Measurements from ENCODE around the gene POU6F1.
"Not testable (repeated sequence)": the region's sequence is repeated elsewhere in the genome, so short reads cannot be mapped to it uniquely, and the experiment has no call there.

The POU6F1 gene

DNA sequence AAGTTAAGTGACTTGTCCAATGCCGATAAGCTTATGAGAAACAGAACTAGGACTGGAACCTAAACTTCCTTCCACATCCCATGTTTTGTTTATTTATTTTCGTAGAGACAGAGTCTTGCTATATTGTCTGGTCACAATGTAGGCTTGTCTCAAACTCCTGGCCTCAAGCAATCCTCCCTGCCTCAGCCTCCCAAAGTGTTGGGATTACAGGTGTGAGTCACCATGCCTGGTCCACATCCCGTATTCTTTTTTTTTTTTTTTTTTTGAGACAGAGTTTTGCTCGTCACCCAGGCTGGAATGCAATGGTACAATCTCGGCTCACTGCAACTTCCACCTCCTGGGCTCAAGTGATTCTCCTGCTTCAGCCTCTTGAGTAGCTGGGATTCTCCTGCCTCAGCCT lies 9.2 kb upstream of the POU6F1 start:
- not testable (repeated sequence) for DNase-seq

DNA sequence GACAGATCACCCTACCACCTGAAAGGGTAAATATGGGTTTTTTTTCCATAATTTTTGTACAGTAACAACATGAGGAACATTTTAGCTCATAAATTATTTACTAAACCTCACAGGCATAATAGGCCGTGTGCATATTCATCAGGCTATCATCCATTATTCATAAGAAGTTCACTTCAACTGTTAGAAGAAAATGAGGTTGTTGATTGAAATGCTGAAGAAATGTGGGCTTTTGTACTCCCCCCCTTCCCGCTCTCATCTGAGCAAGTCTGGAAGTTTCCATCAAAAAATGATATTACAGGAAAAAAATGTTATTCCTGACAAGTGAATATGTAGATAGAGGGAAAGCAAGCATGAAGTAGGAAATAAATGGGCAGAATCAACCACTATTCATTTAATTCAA lies 7.9 kb upstream of the POU6F1 start:
- DNase-seq = no peak

DNA sequence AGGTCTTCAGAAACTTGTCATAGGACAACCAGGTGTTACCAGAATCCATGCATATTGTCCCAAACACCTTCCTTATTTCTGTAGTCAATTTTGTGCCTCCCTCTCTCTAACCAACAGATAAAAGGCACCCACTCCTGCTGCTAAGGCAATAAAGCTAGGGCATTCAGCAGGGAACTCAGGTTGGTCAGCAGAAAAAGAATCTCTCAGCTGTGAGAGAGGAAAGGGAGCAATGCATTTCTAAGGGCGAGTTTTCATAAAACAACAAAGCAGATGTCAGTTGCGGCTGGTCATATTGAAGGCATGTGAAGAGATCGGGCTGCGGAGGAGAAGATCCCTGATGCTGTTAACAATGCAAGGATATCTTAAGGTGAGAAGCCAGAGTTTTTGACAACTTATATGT lies 7.4 kb upstream of the POU6F1 start:
- no peak for DNase-seq

DNA sequence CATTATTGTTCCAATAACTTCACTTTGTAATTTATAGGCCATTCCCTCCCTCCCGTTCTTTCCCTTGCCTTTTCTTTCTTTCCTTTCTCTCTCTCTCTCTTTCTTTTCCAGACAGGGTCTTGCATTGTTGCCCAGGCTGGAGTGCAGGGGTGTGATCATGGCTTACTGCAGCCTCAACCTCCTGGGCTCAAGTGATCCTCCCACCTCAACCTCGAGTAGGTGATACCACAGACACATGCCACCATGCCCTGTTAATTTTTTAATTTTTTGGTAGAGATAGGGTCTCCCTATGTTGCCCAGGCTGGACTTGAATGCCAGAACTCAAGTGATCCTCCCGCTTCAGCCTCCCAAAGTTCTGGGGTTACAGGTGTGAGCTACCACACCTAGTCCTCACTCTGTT lies 6.8 kb upstream of the POU6F1 start:
- no peak for DNase-seq

DNA sequence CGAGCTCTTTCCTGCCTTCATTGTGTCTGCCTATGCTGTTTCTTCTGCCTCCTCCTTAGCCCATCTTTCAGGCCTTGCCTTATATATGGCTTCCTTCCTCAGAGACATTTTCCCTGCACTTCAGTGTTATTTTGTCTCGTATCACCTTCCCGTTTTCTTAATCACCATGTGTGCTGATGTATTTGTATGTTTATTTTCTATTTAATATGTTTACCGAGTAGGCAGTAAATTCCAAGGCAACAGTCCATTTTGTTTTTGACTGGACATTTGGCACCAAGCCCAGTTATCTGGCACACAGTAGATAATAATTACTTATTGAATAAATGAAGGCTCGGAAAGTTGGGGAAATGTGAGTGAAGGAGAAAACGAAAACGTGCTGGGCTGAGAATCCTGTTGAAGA lies 4.6 kb upstream of the POU6F1 start:
- no peak for DNase-seq

DNA sequence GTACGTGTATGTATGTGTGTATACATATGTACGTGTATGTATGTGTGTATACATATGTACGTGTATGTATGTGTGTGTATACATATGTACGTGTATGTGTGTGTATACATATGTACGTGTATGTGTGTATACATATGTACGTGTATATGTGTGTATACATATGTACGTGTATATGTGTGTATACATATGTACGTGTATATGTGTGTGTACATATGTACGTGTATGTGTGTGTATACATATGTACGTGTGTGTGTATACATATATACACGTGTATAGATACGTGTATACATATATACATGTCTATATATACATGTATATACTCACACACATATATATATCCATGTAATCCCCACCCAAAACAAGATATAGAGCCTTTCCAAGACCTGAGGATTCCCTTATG lies 2.0 kb upstream of the POU6F1 start:
- DNase-seq = not testable (repeated sequence)

DNA sequence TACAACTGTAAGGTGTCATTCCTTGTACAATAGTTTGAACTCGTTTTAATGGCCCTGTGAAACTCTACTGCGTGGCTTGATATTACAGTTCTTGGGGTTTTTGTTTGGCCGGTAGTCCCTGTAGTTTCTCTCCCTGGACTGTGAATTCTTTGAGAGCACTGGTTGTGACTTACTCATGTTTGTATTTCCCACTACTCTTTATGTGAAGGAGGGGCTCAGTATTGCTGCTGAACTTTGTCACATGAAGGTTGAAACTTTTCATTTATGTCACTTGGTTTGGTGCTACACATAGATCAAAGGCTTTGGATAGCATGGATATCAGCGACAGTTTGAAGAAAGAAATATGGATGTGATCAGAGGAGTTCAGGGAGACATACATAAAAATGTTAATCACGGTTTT lies 1.5 kb upstream of the POU6F1 start:
- DNase-seq = no peak

DNA sequence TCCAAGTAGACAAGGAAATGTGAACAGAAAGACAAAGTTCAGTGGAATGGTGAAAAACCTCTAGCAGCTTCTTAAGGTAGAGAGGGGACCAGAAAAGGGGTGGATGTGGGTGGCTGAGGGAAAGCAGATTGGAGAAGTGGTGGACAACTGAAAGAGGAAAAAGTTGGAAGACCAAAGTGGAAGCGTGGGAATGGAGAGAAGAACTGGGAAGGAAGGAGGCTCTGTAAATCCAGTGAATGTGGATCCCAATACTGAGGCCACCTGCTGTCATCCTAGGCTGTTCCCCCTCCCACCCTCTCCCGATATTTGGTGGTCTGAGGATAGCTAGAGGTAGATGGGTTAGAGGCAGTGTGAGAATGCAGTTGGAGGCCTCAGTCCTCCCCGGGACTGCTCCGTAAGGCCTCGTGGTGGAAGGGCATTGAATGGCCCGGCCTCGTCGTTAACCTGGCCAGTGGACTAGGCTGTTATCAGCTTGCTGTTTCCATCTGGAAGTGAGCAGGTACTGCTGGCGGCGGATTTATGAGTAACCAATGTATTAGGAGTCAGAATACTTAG lies 822 bp upstream of the POU6F1 start:
- DNase-seq = peak in 1 of 2 donors; percentile 17

DNA sequence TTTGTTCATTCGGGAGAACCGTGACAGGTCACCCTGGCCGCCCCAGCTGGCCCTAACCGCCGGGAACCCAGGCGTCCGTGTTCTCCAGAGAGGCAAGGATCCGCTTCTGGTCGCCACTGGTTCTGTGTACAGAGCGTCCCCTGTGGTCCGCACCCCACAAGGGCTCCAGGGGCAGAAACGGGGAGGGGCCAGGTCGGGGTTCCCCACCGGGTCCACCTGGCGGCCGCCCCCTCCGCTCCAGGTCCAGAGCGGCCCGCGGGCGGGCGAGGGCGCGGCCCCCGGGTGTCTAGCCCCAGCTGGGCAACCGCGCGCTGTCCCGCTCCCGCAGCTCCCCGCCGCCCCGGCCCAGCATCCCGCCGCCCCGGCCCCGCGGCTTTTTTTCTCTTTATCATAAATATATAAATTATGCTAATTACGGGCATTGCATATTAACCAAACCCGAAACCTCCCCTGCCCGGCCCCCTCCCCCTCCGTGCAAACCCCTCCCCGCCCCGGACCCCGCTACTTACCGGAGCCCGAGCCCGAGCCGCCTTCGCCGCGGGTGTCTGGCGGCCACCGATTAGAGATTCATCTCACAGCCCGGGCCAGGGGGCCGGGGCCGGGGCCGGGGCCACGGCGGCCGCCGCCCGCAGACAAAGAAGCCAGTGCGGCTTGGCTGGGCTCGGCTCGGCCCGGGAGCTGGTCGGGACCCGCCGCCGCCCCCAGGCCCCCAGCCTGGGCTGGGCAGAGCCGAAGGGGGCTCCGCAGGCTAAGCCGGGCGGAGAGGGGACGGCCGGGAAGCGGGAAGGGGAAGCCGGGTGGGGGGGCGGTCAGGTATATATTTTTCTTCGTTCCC lies 512 bp downstream of the POU6F1 start:
- peak; percentile 53 for DNase-seq

DNA sequence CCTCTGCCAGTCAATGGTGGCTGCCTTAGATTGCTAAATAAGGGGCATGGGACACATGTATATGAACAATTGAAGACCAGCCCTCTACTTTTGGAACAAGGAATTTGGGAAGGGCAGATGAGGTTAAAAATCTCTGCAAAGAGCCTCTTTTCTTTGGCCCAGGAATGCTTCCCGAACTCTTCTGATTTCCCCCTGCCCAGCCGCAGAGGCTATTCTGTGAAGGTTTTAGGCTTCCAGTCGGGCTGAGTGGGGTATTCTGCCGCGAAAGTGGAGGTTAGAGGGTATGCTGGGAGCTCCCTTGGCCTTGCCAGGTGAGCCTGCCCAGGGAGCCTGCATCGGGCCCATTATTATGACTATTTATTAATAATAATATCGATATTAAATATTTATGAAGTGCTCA lies 1.2 kb downstream of the POU6F1 start:
- DNase-seq = no peak

DNA sequence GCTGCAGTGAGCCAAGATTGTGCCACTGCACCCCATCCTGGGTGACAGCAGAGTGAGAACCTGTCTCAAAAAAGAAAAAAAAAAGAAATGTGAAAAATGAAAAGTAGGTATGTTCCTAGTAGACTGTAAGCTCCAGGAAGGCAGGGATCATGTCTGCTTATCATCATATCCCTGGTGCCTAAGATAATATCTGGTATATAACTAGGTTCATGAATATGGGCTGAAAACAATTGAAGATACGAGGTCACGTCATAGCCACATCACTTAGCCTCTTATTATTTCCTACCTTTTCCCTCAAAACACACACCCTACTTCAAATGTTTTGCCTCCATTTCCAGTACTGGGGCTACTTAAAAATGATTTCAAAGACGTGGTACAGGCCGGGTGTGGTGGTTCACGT lies 3.0 kb downstream of the POU6F1 start:
- DNase-seq = no peak

DNA sequence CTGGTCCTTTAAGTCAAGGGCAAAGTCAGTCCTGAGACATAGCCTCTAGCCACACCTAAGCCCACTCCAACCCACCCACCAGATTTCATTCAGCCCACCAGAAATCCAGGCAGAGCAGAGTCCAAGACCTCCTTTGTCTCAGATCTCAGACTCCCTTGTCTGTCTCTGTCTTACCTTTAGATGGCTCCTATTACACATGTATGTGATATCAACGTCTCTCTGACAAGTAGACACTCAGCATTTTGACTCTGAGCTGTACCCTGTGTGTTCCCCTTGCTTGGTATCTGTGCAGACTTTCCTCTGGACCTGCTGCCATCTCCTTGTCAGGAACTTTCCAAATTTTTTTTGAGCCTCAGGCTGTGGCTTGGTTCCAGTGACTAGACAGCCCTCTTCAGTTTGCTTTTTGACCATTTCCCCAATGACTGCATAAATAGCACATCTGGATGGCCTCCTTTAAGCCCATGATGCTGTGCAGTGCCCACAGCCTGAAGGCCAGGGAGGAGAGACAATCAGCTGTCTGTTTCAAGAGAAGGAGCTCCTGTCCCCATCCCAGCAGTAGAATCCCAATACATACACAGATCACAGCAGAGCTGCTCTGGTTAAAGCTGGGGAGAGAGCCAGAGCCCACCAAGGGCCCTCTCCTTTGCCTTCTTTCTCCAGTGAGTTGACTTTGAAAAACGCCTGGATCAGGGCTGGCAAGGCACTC lies 7.0 kb downstream of the POU6F1 start:
- DNase-seq = no peak

DNA sequence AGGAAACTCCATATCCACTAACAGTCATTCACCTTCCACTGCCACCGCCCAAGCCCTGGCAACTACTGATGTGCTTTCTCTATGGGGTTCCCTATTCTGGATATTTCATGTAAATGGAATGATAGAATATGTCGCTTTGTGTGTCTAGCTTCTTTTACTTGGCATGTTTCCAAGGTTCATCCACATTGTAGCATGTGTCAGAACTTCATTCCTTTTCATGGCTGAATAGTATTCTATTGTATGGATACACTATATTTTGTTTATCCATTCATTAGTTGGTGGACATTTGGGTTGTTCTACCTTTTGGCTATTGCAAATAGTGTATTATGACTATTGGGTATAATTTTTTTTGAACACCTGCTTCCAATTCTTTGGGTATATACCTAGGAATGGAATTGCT lies 8.6 kb downstream of the POU6F1 start:
- DNase-seq = no peak

DNA sequence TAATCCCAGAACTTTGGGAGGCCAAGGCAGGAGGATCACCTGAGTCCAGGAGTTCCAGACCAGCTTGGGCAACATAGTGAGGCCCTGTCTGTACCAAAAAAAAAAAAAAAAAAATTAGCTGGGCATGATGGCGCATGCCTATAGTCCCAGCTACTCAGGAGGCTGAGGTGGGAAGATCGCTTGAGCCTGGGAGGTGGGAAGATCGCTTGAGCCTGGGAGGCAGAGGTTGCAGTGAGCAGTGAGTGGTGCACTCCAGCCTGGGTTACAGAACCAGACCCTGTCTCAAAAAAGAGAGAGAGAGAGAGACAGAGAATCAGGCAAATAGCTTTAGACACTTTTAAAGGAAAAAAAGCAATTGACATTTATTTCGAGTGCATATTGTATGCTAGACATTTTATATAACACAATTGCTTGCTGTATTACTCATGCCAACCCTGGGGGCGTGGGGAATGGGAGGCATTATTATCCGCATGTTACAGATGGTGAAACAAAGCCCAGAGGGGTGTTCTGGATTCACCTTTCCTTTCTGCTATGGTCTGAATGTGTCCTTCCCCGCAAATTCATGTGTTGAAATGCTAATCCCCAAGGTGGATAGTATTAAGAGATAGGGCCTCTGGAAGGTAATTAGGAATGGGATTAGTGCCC lies 9.7 kb downstream of the POU6F1 start:
- DNase-seq = no peak

DNA sequence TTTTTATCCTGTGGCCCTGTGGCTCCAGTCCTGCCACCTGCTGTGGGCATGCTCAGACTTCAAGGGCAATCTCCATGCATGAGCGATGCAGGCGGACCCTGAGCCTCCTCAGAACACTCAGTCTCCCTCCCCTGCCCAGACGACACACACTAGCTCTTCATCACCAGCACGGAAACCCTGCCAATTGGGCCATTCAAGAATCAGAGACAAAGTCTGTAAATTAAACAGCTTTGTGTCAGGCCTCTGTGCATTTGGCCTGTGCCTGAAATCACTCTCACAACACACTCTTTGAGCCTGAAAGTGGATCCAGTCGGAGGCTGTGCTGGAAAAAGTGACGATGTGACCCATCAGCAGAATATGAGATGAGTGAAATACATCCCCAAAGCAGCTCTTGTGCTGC lies 12.5 kb downstream of the POU6F1 start:
- DNase-seq = no peak

DNA sequence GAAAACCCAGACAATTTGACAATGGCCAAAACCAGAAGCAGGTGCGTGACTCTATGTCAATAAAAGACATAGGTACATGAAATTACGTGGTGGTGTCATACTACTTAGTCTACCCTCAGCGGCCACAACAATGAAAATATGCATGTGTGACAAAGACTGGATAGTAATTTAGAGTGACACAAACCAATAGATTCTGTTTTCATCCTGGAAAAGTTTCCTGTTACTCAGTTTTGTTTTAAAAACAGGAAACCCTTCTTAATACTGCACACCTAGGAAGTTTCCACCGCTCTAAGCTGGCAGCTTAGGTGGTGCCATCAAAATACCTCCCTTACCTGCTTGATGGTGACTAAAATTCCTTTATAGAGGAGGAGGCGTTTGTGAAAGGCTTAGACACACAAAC lies 15.1 kb downstream of the POU6F1 start:
- no peak for DNase-seq

DNA sequence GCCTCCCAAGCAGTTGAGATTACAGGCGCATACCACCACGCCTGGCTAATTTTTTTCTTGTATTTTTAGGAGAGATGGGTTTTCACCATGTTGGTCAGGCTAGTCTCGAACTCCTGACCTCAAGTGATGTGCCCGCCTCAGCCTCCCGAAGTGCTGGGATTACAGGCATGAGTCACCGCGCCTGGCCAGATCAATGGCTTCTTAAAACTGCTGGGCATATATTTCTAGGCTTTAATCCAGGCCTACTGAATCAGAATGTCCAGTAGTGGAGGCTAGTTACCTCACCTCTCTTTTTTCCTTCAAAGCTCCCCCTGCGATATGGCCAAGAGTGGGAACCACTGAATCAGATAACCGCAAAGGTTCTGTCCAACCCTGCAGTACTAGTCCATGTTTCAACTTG lies 17.1 kb downstream of the POU6F1 start:
- no peak for DNase-seq

DNA sequence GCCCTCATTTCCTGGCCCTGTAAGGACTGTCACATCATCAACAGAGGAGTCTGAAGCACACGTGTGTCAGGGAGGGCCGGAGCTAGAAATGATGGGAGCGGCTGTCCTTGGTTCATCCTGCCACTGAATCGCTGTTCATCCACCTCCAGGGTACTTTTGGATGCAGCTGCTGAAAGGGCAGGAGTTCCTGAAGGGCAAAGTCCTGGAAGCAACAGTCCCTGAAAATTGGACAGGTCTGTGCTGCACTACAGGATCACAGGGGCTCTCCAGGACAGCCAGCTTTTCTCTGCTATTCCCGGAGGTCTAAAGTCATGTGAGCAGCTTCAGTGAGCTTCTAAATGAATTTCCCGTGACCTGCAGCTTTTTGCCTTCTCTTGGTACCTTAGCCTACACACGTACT lies 17.7 kb downstream of the POU6F1 start:
- no peak for DNase-seq

DNA sequence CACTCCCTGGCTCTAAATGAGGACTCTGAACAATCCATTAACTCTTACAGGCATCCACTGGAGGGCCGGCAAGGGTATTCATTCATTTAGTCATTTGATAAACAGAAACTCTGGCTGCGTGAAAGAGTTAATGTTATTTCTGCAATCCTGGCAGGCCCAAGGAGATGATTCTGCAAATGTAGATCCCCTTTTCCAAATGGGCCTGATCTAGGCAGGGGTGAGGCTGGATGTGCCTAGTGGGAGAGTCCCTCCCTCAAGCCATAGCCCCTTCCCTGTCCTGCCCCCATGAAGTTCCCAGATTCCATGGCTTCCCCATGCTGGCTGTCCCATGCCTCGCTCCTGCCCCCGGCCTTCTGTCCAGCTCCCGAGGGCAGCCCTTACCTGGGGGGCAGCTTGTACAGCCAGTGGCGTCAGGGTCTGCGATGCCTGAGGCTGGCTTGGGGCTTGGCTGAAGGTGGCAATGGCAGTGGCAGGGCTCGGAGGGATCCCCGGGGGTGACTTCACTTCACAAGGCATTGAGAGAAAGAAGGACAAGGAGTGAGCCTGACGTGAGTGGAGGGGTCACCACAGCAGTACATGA lies 18.4 kb downstream of the POU6F1 start:
- no peak for DNase-seq

DNA sequence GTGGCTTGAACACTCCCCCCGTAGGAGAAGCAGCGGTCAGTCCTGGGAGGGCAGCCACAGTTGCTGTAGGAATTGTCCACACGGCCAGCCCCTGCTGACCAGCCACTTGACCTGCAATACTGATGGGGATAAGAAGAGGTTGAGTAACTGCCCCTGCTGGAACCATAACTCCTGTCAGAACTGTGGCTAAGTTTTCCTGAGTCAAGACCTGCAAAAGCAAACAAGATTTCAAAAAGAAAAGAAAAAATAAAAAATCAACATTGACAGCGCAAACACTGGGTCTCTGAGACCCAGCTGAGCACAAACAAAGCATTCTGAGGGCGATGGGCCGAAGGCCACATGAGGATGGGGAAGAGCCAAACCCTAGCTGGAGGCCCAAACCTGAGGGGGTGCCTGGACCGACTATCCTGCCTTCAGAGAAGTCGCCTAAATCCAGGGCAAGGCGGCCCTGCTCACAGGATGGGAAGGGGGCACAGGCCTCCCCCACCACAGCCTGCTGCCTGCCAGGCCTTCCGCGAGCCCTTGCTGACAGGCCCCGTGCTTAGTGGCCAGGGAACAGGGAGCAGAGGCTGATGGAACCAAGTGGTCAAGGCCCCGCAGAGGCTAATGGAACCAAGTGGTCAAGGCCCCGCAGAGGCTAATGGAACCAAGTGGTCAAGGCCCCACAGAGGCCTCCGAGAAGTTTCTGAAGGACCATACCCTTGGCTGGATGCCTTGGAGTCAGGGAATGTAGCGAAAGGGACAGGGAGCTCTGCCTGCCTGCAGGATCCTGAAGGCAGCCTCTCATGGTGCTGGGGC lies 19.1 kb downstream of the POU6F1 start:
- no peak for DNase-seq

DNA sequence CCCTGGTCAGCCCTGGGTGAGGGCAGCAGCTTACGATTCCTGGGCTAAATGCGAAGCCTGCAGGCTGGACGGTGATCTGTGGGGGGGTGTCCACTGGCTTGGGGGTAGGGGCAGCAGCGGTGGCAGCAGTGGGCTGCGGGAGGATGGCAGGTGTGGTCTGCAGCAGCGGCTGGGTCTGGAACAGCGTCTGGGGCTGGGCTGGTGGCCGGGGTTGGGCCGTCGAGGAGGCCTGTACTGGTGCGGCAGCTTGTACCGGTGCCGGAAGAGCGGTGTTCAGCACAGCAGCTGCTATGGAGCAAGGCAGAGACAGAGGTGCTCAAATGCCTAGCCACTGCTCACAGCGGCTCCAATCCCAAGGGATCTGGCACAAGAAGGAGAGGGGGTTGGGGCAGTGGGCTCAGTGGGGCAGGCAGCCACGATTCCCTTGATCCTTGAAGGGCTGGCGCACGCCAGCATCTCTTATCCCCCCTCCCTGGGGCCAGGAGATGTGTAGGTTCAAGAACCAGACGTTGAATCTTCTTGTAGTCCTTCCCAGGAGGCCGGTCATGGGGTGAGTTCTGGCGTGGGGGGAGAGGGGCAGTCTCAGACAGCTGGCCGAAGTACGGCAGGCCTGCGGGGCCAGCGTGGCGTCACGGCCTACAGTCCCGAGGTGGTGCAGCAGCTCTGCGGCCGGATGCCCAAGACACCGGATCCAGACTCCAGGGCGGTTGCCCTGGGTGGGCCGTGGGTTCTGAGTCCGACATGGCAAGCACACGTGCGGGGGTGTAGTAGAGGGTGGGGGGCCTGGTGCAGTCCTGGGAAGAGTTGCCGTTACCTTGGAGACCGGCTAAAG lies 19.9 kb downstream of the POU6F1 start:
- DNase-seq = no peak

DNA sequence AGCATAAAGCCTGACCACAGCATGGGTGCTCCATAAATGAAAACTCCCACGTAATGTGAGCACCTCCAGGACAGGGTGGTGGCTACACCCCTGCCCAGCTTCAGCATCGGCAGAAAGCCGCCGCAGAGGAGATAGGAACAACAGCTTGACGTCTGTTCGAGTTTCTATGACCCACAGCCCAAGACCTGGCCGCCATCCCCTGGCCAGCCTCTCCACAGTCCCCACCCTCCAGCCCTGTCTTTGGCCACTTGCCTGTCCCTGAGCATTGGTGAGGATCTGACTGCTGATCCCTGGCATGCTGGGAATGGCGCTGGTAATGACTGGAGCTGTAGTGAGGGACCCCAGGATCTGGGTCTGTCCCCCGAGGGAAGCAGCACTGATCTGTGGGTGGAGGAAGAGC lies 21.3 kb downstream of the POU6F1 start:
- no peak for DNase-seq
